H9 (cell line): Measurements from ENCODE around the gene IRF7. TPM values are rescaled to one million over a fixed set of nuclear protein-coding genes. Genes with fewer than 3 reads are reported as not detected.

ENCODE experiments used
- DNase-seq: peaks from one replicate; pipeline ENCODE4 v3.0.0-alpha.2; 2017
- H2AFZ ChIP-seq: one replicate; pipeline ENCODE4 v1.6.1; 2013; ENCODE audit warnings: mild to moderate bottlenecking, low read length, control low read depth, moderate library complexity
- H2AK5ac ChIP-seq: 2 replicates; pipeline ENCODE4 v1.6.1; 2013; ENCODE audit warnings: low read length, control low read depth, mixed read lengths; ENCODE audit not compliant: insufficient read length
- H2BK120ac ChIP-seq: one replicate; pipeline ENCODE4 v1.6.1; 2013; ENCODE audit warnings: low read depth, mild to moderate bottlenecking, low read length, control low read depth, inconsistent platforms; ENCODE audit not compliant: poor library complexity, severe bottlenecking
- H2BK12ac ChIP-seq: 2 replicates; pipeline ENCODE4 v1.6.1; 2013; ENCODE audit warnings: low read length, control low read depth, mixed read lengths, low read depth; ENCODE audit not compliant: insufficient read length
- H2BK15ac ChIP-seq: 2 replicates; pipeline ENCODE4 v1.6.1; 2013; ENCODE audit warnings: low read depth, low read length, control low read depth
- H2BK20ac ChIP-seq: one replicate; pipeline ENCODE4 v1.6.1; 2013; ENCODE audit warnings: low read depth, mild to moderate bottlenecking, low read length, control low read depth, inconsistent platforms; ENCODE audit not compliant: poor library complexity, severe bottlenecking
- H2BK5ac ChIP-seq: 2 replicates; pipeline ENCODE4 v1.6.1; 2013; ENCODE audit warnings: low read length, control low read depth, mixed read lengths; ENCODE audit not compliant: insufficient read length
- H3K14ac ChIP-seq: 2 replicates; pipeline ENCODE4 v1.6.1; 2013; ENCODE audit warnings: low read length, control low read depth; ENCODE audit not compliant: insufficient read depth
- H3K18ac ChIP-seq: 2 replicates; pipeline ENCODE4 v1.6.1; 2013; ENCODE audit warnings: low read depth, mild to moderate bottlenecking, mixed read lengths, low read length, control low read depth; ENCODE audit not compliant: insufficient read length
- H3K23ac ChIP-seq: 2 replicates; pipeline ENCODE4 v1.6.1; 2013; ENCODE audit warnings: low read length, control low read depth, mixed read lengths, low read depth; ENCODE audit not compliant: insufficient read length
- H3K23me2 ChIP-seq: 2 replicates; pipeline ENCODE4 v1.6.1; 2013; ENCODE audit warnings: low read depth, mild to moderate bottlenecking, mixed read lengths, low read length, control low read depth; ENCODE audit not compliant: insufficient read length, poor library complexity, severe bottlenecking
- H3K27ac ChIP-seq: 2 replicates; pipeline ENCODE4 v1.5.1; 2013; ENCODE audit warnings: low read length, control low read depth, mixed read lengths, low read depth; ENCODE audit not compliant: insufficient read length
- H3K27me3 ChIP-seq: 2 replicates; pipeline ENCODE4 v1.6.1; 2013; ENCODE audit warnings: low read length, control low read depth, inconsistent platforms; ENCODE audit not compliant: insufficient read depth
- H3K4ac ChIP-seq: 2 replicates; pipeline ENCODE4 v1.6.1; 2013; ENCODE audit warnings: low read depth, mild to moderate bottlenecking, control low read depth, inconsistent platforms, low read length, moderate library complexity
- H3K4me1 ChIP-seq: 2 replicates; pipeline ENCODE4 v1.6.1; 2013; ENCODE audit warnings: low read length, control low read depth, inconsistent platforms; ENCODE audit not compliant: insufficient read depth
- H3K4me2 ChIP-seq: 2 replicates; pipeline ENCODE4 v1.6.1; 2013; ENCODE audit warnings: low read length, control low read depth, mixed read lengths; ENCODE audit not compliant: insufficient read length, insufficient read depth
- H3K56ac ChIP-seq: 2 replicates; pipeline ENCODE4 v1.6.1; 2013; ENCODE audit warnings: low read depth, mild to moderate bottlenecking, mixed read lengths, low read length, control low read depth; ENCODE audit not compliant: insufficient read length
- H3K79me1 ChIP-seq: 2 replicates; pipeline ENCODE4 v1.6.1; 2013; ENCODE audit warnings: low read depth, mild to moderate bottlenecking, moderate library complexity, low read length, control low read depth, inconsistent platforms; ENCODE audit not compliant: insufficient read depth, poor library complexity, severe bottlenecking
- H3K79me2 ChIP-seq: 2 replicates; pipeline ENCODE4 v1.6.1; 2013; ENCODE audit warnings: low read length, control low read depth, inconsistent platforms; ENCODE audit not compliant: insufficient read depth
- H3K9ac ChIP-seq: 2 replicates; pipeline ENCODE4 v1.6.1; 2013; ENCODE audit warnings: low read length, control low read depth, mixed read lengths; ENCODE audit not compliant: insufficient read length; ENCODE audit errors: extremely low read depth
- H3K9me3 ChIP-seq: one replicate; pipeline ENCODE4 v1.6.1; 2013; ENCODE audit warnings: low read depth, low read length, inconsistent platforms; ENCODE audit not compliant: control insufficient read depth
- H3T11ph ChIP-seq: one replicate; pipeline ENCODE4 v1.6.1; 2013; ENCODE audit warnings: mild to moderate bottlenecking, low read length, control low read depth, inconsistent platforms
- H4K20me1 ChIP-seq: one replicate; pipeline ENCODE4 v1.6.1; 2013; ENCODE audit not compliant: control insufficient read depth, insufficient read length, insufficient read depth
- H4K5ac ChIP-seq: 2 replicates; pipeline ENCODE4 v1.6.1; 2013; ENCODE audit warnings: low read depth, mild to moderate bottlenecking, mixed read lengths, low read length, control low read depth; ENCODE audit not compliant: insufficient read length
- H4K8ac ChIP-seq: replicated peaks from 2 replicates; pipeline ENCODE4 v1.6.1; 2013; ENCODE audit warnings: low read length, control low read depth, mixed read lengths, low read depth; ENCODE audit not compliant: insufficient read length
- H4K91ac ChIP-seq: 2 replicates; pipeline ENCODE4 v1.6.1; 2013; ENCODE audit warnings: low read depth, mild to moderate bottlenecking, moderate library complexity, mixed read lengths, low read length, control low read depth; ENCODE audit not compliant: insufficient read length
- H3K27ac Mint-ChIP-seq, 3 experiments: 2 replicates in 2 of 3; 3 replicates in 1 of 3; pipeline ENCODE4 v1.8.0; 2020 to 2021; ENCODE audit warnings: mixed read lengths in 3 of 3, mild to moderate bottlenecking in 1 of 3, moderate library complexity in 1 of 3
- H3K27me3 Mint-ChIP-seq: 2 replicates; pipeline ENCODE4 v1.8.0; 2021; ENCODE audit warnings: low read depth, mild to moderate bottlenecking, moderate library complexity, mixed read lengths
- H3K36me3 Mint-ChIP-seq, 3 experiments: 2 replicates in 2 of 3; 3 replicates in 1 of 3; pipeline ENCODE4 v1.8.0; 2020 to 2021; ENCODE audit warnings: low read depth in 3 of 3, mixed read lengths in 3 of 3; ENCODE audit not compliant: insufficient read depth in 1 of 3
- H3K4me1 Mint-ChIP-seq, 2 experiments: 2 replicates each; pipeline ENCODE4 v1.8.0; 2020; ENCODE audit warnings: mixed read lengths in 2 of 2
- H3K4me3 Mint-ChIP-seq, 2 experiments: 2 replicates in 1 of 2; 3 replicates in 1 of 2; pipeline ENCODE4 v1.8.0; 2020 to 2021; ENCODE audit warnings: mild to moderate bottlenecking in 2 of 2, mixed read lengths in 2 of 2, moderate library complexity in 1 of 2
- H3K9me3 Mint-ChIP-seq, 2 experiments: 2 replicates in 1 of 2; 3 replicates in 1 of 2; pipeline ENCODE4 v1.8.0; 2020; ENCODE audit warnings: mild to moderate bottlenecking in 2 of 2, mixed read lengths in 2 of 2, moderate library complexity in 1 of 2
- CTCF ChIP-seq: fragments of 200-600 bp; sonication (generic); conservative IDR thresholded peaks from 3 replicates; pipeline ENCODE4 v1.8.0; 2021; ENCODE audit warnings: antibody characterized with exemption, mild to moderate bottlenecking
- WGBS: extraction: QIAGEN DNeasy Blood & Tissue Kit; methylation state at CpG from one replicate; pipeline ENCODE4 v1.1.7; 2013; ENCODE audit warnings: missing lambda C conversion rate, low lambda C conversion rate, mixed read lengths; ENCODE audit not compliant: insufficient read length; ENCODE audit errors: extremely low coverage; 5-methylcytosine and 5-hydroxymethylcytosine counted together
- total RNA-seq: library from RNA; stranded (reverse); gene quantifications from 2 replicates; pipeline ENCODE4 v1.2.1, GENCODE V29; 2021

The IRF7 gene
- total RNA-seq, 1 experiment from 2014 or later = 9.8 TPM

- Histone ChIP-seq H3K79me2 (no peaks in the 10 kb centered on the region), H3K56ac (no peak overlapping the region), H4K20me1 (peaks cover 2% of the 10 kb centered on the region), H3K27ac (no peak overlapping the region), H2AK5ac (no peak overlapping the region), H3K9ac (no peak overlapping the region), H4K5ac (no peak overlapping the region), H3T11ph (no peak overlapping the region), H3K4ac (no peak overlapping the region), H2BK12ac (no peak overlapping the region), H2AFZ (no peak overlapping the region), H3K14ac (no peak overlapping the region), H3K79me1 (no peaks in the 10 kb centered on the region), H3K9me3 (no peaks in the 10 kb centered on the region), H2BK15ac (no peak overlapping the region), H4K91ac (no peak overlapping the region), H3K27me3 (no peaks in the 10 kb centered on the region), H3K18ac (no peak overlapping the region), H3K23me2 (peaks cover 4% of the 10 kb centered on the region), H2BK20ac (no peak overlapping the region), H2BK120ac (no peak overlapping the region), H3K4me2 (no peak overlapping the region), H2BK5ac (no peak overlapping the region), H4K8ac (no peak overlapping the region), H3K4me1 (no peaks in the 10 kb centered on the region), H3K23ac (no peak overlapping the region)
- H3K4me1 Mint-ChIP-seq = peaks cover 4 to 6% of the 10 kb centered on the region in 2 experiments; a peak in 3 of 4 replicates
- peaks cover 18 to 53% (median 51%) of the 10 kb centered on the region in 3 experiments for H3K36me3 Mint-ChIP-seq
- peak overlapping the region in 2 of 3 experiments; percentile 32 to 70; a peak in 2 of 7 replicates for H3K27ac Mint-ChIP-seq
- DNase-seq = no peak
- TF ChIP-seq CTCF = no peak
- no CpG with 5 or more reads among the region's 49 CpGs for WGBS
- H3K27me3 Mint-ChIP-seq = no peaks in the 10 kb centered on the region
- H3K9me3 Mint-ChIP-seq = no peaks in the 10 kb centered on the region
- no peak overlapping the region; a peak in 1 of 5 replicates for H3K4me3 Mint-ChIP-seq
Observed at GRCh38 chr11:611001-611996, 4.5 kb downstream of the IRF7 start.
